Esophagus muscularis mucosa (tissue), 3 donors: Measurements from ENCODE around the gene NT5C3A.

ENCODE experiments used
- POLR2A ChIP-seq: fragments of 450-650 bp; IDR thresholded peaks from one replicate; pipeline ENCODE4 v1.6.1; 2017; ENCODE audit warnings: antibody characterized with exemption, moderate library complexity, mild to moderate bottlenecking, low read depth
- POLR2AphosphoS5 ChIP-seq, 2 donors: sonication (generic); formaldehyde crosslinking; IDR thresholded peaks; one replicate each; pipeline ENCODE4 v1.6.1; 2017; ENCODE audit warnings: antibody characterized with exemption in 2 of 2
- TF ChIP-seq, protein P1 (sequence below), 3 experiments: fragments of 200-600 bp in 2 of 3; fragments of 450-650 bp in 1 of 3; sonication (generic) in 2 of 3; IDR thresholded peaks; one replicate each; pipeline ENCODE4 v1.5.1; 2017 to 2019; ENCODE audit warnings: antibody characterized with exemption in 3 of 3, mild to moderate bottlenecking in 2 of 3, moderate library complexity in 1 of 3

DNA sequence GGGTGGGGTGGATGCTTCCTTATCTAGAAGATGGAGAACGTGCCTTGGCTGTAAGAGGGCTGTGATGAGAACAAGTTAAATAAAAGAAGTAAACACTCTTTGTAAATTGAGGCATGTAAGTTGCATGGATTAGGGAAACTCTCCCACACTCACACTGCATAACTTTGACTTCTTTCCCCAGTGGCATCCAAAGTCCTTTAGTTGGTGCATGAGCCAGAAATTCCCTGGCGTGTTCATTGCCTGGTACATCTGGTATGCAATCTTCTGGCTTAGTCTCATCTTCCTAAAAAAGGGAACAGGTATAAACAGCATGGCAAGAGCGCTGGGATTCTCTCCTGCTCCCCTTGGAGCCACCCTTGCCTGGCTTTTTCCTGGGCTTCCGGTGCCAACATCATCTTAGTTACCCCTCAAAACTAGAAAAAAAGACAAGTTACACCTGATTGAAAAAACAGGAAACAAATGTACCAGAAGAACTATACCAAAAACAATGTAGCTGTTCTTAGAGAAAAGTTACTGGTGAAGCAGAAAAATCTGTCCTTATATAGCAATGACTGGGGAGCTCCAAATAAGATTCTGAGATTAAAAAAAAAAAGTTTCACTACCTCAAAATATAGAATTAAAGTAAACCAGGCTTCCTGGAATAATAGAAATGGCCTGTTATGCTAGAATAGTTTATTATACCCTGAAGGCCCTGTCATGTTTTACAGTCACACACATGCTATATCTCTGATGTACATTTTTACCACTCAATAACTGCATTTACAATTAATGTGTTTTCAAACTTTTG is 36.8 kb upstream of the NT5C3A start:
- TF ChIP-seq, protein P1, sequence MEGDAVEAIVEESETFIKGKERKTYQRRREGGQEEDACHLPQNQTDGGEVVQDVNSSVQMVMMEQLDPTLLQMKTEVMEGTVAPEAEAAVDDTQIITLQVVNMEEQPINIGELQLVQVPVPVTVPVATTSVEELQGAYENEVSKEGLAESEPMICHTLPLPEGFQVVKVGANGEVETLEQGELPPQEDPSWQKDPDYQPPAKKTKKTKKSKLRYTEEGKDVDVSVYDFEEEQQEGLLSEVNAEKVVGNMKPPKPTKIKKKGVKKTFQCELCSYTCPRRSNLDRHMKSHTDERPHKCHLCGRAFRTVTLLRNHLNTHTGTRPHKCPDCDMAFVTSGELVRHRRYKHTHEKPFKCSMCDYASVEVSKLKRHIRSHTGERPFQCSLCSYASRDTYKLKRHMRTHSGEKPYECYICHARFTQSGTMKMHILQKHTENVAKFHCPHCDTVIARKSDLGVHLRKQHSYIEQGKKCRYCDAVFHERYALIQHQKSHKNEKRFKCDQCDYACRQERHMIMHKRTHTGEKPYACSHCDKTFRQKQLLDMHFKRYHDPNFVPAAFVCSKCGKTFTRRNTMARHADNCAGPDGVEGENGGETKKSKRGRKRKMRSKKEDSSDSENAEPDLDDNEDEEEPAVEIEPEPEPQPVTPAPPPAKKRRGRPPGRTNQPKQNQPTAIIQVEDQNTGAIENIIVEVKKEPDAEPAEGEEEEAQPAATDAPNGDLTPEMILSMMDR (IDR thresholded peaks at IDR 0.05): no peak
- TF ChIP-seq POLR2A (no peak), POLR2AphosphoS5 (IDR thresholded peaks at IDR 0.05) (no peak)
